ENCODE measurements around the gene PPP1R3E. TPM values are rescaled to one million over a fixed set of nuclear protein-coding genes. Genes with fewer than 3 reads are reported as not detected.
A peak's percentile ranks its signal among the peaks of the same experiment; 100 is the strongest.
"Not testable (repeated sequence)": the region's sequence is repeated elsewhere in the genome, so short reads cannot be mapped to it uniquely, and the experiment has no call there.

PPP1R3E gene
- total RNA-seq, 1 donor from 2014 or later = 3.4 TPM

DNA sequence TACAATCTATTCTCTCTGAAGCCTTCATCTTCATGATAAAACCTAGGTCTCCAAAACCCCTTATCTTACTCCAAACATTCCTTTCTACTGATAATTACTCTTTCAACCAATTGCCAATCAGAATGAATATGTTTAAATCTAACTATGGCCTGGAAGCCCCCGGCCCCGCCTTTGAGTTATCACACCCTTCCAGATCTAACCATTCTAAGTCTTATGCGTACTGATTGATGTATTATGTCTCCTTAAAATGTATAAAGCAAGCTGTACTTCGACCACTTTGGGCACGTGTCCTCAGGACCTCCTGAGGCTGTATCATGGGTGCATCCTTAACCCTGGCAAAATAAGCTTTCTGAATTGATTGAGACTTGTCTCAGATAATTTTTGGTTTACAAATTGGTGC lies 33.0 kb upstream of the PPP1R3E start:
- Histone ChIP-seq H3K36me3 (ENCODE audit: control insufficient read depth, insufficient read depth, low read length) (no peaks in the 10 kb centered on the region), H3K27me3 (ENCODE audit: control insufficient read depth, insufficient read depth, low read length) (no peaks in the 10 kb centered on the region), H3K4me3 (ENCODE audit: low read depth, low read length) (no peak overlapping the region)
- FAIRE-seq (no peak), DNase-seq (ENCODE audit: low read depth) (no peak)
- TF ChIP-seq, protein P1, sequence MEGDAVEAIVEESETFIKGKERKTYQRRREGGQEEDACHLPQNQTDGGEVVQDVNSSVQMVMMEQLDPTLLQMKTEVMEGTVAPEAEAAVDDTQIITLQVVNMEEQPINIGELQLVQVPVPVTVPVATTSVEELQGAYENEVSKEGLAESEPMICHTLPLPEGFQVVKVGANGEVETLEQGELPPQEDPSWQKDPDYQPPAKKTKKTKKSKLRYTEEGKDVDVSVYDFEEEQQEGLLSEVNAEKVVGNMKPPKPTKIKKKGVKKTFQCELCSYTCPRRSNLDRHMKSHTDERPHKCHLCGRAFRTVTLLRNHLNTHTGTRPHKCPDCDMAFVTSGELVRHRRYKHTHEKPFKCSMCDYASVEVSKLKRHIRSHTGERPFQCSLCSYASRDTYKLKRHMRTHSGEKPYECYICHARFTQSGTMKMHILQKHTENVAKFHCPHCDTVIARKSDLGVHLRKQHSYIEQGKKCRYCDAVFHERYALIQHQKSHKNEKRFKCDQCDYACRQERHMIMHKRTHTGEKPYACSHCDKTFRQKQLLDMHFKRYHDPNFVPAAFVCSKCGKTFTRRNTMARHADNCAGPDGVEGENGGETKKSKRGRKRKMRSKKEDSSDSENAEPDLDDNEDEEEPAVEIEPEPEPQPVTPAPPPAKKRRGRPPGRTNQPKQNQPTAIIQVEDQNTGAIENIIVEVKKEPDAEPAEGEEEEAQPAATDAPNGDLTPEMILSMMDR (IDR thresholded peaks at IDR 0.05; ENCODE audit: insufficient read depth, low read length, severe bottlenecking) = no peak

DNA sequence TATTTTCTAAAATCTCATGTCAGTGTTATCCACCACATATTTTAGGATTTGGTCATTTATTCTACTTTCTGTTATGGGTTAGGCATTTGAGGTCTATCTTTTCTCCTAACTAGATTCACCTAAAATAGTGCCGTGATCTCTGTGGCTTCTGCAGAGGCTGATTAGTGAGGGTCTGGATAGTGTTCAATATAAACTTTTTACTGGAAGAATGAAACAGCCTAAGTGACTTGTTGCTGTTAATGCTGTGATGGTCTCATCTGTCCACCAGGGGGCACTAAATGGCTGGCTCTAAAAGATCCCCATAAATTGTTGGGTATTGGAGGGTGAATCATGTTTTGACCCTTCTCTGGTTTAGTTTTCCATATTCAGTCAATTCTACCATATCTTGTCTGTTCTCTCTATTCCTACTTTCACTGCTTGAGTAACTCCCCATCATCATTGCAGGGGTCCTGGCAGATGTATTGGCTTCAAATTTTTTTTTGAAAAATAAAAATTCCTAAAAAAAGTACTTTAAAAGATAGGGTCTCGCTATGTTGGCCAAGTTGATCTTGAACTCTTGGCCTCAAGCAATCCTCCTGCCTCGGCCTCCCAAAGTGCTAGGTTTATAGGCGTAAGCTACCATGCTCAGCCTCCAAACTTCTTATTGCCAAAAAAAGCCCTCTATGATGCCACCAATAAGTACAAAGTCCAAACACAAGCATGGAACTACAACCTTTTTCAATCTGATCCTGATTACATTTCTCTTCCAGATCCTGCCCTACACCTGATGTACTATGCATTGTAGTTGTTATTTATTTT lies 25.5 kb upstream of the PPP1R3E start:
- Histone ChIP-seq H3K27me3 (ENCODE audit: control insufficient read depth, insufficient read depth, low read length) (no peaks in the 10 kb centered on the region), H3K36me3 (ENCODE audit: control insufficient read depth, insufficient read depth, low read length) (peaks cover 8% of the 10 kb centered on the region), H3K4me3 (ENCODE audit: low read depth, low read length) (no peak overlapping the region)
- DNase-seq (ENCODE audit: low read depth) (peak; percentile 70), FAIRE-seq (no peak)
- TF ChIP-seq, protein P1 (IDR thresholded peaks at IDR 0.05; ENCODE audit: insufficient read depth, low read length, severe bottlenecking) = peak; percentile 74

DNA sequence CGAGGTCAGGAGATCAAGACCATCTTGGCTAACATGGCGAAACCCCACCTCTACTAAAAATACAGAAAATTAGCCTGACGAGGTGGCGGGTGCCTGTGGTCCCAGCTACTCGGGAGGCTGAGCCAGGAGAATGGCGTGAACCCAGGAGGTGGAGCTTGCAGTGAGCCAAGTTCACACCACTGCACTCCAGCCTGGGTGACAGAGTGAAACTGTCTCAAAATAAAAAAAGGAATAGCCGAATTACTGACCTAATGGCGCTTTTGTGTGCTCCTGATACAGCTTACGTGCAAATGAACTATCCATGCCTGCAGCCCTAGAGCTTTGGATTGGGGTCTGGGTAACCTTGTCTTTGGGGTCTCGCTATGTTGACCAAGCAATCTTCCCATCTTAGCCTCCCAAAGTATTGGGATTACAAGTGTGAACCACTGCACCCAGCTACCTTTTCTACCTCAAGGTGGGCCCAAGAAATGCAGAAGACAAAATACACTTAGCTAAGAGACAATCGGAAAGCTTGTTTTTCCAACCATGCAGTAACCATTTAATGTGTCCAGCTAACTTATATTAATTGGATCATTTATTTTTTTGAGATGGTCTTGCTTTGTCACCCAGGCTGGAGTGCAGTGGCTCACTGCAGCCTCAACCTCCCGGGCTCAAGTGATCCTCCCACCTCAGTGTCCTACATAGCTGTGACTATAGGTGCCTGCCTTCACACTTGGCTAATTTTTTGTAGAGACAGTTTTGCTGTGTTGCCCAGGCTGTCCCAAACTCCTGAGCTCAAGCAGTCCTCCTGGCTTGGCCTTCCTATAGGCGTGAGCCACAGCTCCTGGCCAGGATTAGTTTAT lies 24.1 kb upstream of the PPP1R3E start:
- Histone ChIP-seq H3K4me3 (ENCODE audit: low read depth, low read length) (no peak overlapping the region), H3K36me3 (ENCODE audit: control insufficient read depth, insufficient read depth, low read length) (peaks cover 12% of the 10 kb centered on the region), H3K27me3 (ENCODE audit: control insufficient read depth, insufficient read depth, low read length) (no peaks in the 10 kb centered on the region)
- no peak for DNase-seq (ENCODE audit: low read depth)
- FAIRE-seq = no peak
- TF ChIP-seq, protein P1 (IDR thresholded peaks at IDR 0.05; ENCODE audit: insufficient read depth, low read length, severe bottlenecking) = no peak

DNA sequence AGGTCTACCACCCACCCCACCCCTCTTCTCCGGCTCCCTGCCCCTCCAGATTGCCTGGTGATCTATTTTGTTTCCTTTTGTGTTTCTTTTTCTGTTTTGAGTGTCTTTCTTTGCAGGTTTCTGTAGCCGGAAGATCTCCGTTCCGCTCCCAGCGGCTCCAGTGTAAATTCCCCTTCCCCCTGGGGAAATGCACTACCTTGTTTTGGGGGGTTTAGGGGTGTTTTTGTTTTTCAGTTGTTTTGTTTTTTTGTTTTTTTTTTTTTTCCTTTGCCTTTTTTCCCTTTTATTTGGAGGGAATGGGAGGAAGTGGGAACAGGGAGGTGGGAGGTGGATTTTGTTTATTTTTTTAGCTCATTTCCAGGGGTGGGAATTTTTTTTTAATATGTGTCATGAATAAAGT lies 23.1 kb upstream of the PPP1R3E start:
- H3K27me3 ChIP-seq (ENCODE audit: control insufficient read depth, insufficient read depth, low read length); FAIRE-seq; H3K4me3 ChIP-seq (ENCODE audit: low read depth, low read length); DNase-seq (ENCODE audit: low read depth): not testable (repeated sequence)
- peaks cover 12% of the 10 kb centered on the region for H3K36me3 ChIP-seq (ENCODE audit: control insufficient read depth, insufficient read depth, low read length)

DNA sequence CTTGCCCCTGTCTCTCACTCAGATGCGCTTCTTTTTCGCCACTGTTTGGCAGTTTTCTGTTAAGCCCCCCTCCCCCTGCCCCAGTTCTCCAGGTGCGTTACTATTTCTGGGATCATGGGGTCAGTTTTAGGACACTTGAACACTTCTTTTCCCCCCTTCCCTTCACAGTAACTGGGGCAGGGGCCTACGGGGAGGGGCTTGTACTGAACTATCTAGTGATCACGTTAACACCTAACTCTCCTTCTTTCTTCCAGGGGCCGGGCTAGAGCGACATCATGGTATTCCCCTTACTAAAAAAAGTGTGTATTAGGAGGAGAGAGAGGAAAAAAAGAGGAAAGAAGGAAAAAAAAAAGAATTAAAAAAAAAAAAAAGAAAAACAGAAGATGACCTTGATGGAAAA lies 22.3 kb upstream of the PPP1R3E start:
- Histone ChIP-seq H3K36me3 (ENCODE audit: control insufficient read depth, insufficient read depth, low read length) (peaks cover 12% of the 10 kb centered on the region), H3K27me3 (ENCODE audit: control insufficient read depth, insufficient read depth, low read length) (no peaks in the 10 kb centered on the region), H3K4me3 (ENCODE audit: low read depth, low read length) (no peak overlapping the region)
- TF ChIP-seq, protein P1 (IDR thresholded peaks at IDR 0.05; ENCODE audit: insufficient read depth, low read length, severe bottlenecking) = no peak
- no peak for DNase-seq (ENCODE audit: low read depth)
- FAIRE-seq = no peak

DNA sequence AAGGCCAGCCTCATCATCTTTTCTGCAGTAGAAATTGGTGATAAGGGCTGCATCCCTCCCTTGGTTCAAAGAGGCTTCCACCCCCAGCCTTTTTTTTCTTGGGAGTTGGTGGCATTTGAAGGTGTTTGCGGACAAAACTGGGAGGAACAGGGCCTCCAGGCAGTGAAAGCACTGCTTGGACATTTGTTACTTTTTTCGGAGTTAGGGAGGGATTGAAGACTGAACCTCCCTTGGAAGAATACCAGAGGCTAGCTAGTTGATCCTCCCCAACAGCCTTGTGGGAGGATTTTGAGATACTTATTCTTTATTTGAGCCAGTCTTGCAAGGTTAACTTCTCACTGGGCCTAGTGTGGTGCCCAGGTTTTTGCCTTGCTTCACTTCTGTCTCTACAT lies 21.8 kb upstream of the PPP1R3E start:
- DNase-seq (ENCODE audit: low read depth) (no peak), FAIRE-seq (no peak)
- no peak overlapping the region for H3K4me3 ChIP-seq (ENCODE audit: low read depth, low read length)
- peaks cover 12% of the 10 kb centered on the region for H3K36me3 ChIP-seq (ENCODE audit: control insufficient read depth, insufficient read depth, low read length)
- no peaks in the 10 kb centered on the region for H3K27me3 ChIP-seq (ENCODE audit: control insufficient read depth, insufficient read depth, low read length)
- TF ChIP-seq, protein P1 (IDR thresholded peaks at IDR 0.05; ENCODE audit: insufficient read depth, low read length, severe bottlenecking) = no peak
